Cerebellar nuclear complex (tissue), 1 donor: Measurements from ENCODE around the gene LITAFD.
"Not testable (repeated sequence)": the region's sequence is repeated elsewhere in the genome, so short reads cannot be mapped to it uniquely, and the experiment has no call there.

Experiments used
- DNase-seq, 2 experiments: peaks; one replicate each; lab custom pipeline; 2025; lab: John Stamatoyannopoulos, UW

The LITAFD gene

GRCh38 chr16:8882041-8882617 is at the start of gene LITAFD:
LITAFD (plus strand) TSS chr16:8882351; CDS start chr16:8884356, 2,005 bp downstream.
- no peak for DNase-seq

- DNase-seq, result no peak
These were observed 49.4 kb upstream of the LITAFD start for GRCh38 chr16:8832717-8833105.

GRCh38 chr16:8836797-8837196 is 45.4 kb upstream of the LITAFD start:
- not testable (repeated sequence) for DNase-seq

- not testable (repeated sequence) for DNase-seq
These were observed 44.6 kb upstream of the LITAFD start for GRCh38 chr16:8837594-8837993.

GRCh38 chr16:8842016-8842415 is 40.1 kb upstream of the LITAFD start:
- DNase-seq, result not testable (repeated sequence)

GRCh38 chr16:8843296-8843695 is 38.9 kb upstream of the LITAFD start:
- not testable (repeated sequence) for DNase-seq

- no peak for DNase-seq
These were observed 36.4 kb upstream of the LITAFD start for GRCh38 chr16:8845699-8846298.

GRCh38 chr16:8846401-8846932 is 35.7 kb upstream of the LITAFD start:
- DNase-seq, result no peak

- DNase-seq, result no peak
These were observed 35.0 kb upstream of the LITAFD start for GRCh38 chr16:8847145-8847544.

GRCh38 chr16:8847623-8848022 is 34.5 kb upstream of the LITAFD start:
- DNase-seq, result no peak

GRCh38 chr16:8848231-8848938 is 33.8 kb upstream of the LITAFD start:
- no peak for DNase-seq

- no peak for DNase-seq
These were observed 33.2 kb upstream of the LITAFD start for GRCh38 chr16:8848939-8849391.

GRCh38 chr16:8849411-8850011 is 32.6 kb upstream of the LITAFD start:
- no peak for DNase-seq

GRCh38 chr16:8850279-8850885 is 31.8 kb upstream of the LITAFD start:
- no peak for DNase-seq

- DNase-seq, result no peak
These were observed 30.3 kb upstream of the LITAFD start for GRCh38 chr16:8851761-8852403.

- no peak for DNase-seq
These were observed 29.6 kb upstream of the LITAFD start for GRCh38 chr16:8852534-8852933.

- no peak for DNase-seq
These were observed 29.0 kb upstream of the LITAFD start for GRCh38 chr16:8853150-8853549.

GRCh38 chr16:8853611-8854010 is 28.5 kb upstream of the LITAFD start:
- no peak for DNase-seq

GRCh38 chr16:8854298-8854948 is 27.7 kb upstream of the LITAFD start:
- no peak for DNase-seq

- no peak for DNase-seq
These were observed 26.9 kb upstream of the LITAFD start for GRCh38 chr16:8855051-8855786.
